HCT116 (cell line): ENCODE data around the gene GNG12. TPM values are rescaled to one million over a fixed set of nuclear protein-coding genes. Genes with fewer than 3 reads are reported as not detected.

Source experiments
- ATAC-seq: fragments of 200-7000 bp; cut with Tn5 transposase; 2 replicates; pipeline ENCODE4 v1.9.1; 2020; ENCODE audit warnings: mild to moderate bottlenecking, moderate library complexity
- BruUV-seq: library from RNA; stranded (reverse); fragments of 400-500 nt; replicated peaks from 2 replicates; lab custom pipeline; 2021; lab: Mats Ljungman, UMichigan
- CTCF ChIA-PET: fragments of 300-600 bp; sonication (Branson Sonifier 250); formaldehyde crosslinking; loops from one replicate; lab custom pipeline; 2021; ENCODE audit warnings: antibody characterized with exemption; lab: Charles Lee
- POLR2A ChIA-PET: fragments of 300-600, 350-600 bp; sonication (Branson Sonifier 250); formaldehyde crosslinking; loops from one replicate; lab custom pipeline; 2021; ENCODE audit warnings: antibody characterized with exemption; lab: Charles Lee
- RAD21 ChIA-PET, 2 experiments: fragments of 300-600 bp; sonication (Branson Sonifier 250); formaldehyde crosslinking; loops; one replicate each; lab custom pipeline; 2023; ENCODE audit warnings: low total read pairs in 2 of 2; ENCODE audit not compliant: uncharacterized antibody in 2 of 2, unreplicated experiment in 2 of 2, low non-redundant PET in 1 of 2; lab: Charles Lee
- DNase-seq: peaks from one replicate; pipeline ENCODE4 v3.0.0-alpha.2; 2010; ENCODE audit warnings: low read depth, low spot score
- H2AFZ ChIP-seq: fragments of 200-600 bp; shearing (Covaris generic), sonication (generic); 2 replicates; pipeline ENCODE4 v1.6.1; 2017; ENCODE audit warnings: low read depth, mixed run types, mixed read lengths, antibody characterized with exemption, low read length; ENCODE audit not compliant: poor library complexity, severe bottlenecking
- H3K27ac ChIP-seq: 2 replicates; pipeline ENCODE4 v1.5.1; 2012; ENCODE audit warnings: low read depth, low read length
- H3K27me3 ChIP-seq: fragments of 200-600 bp; sonication (generic); 2 replicates; pipeline ENCODE4 v1.6.1; 2016; ENCODE audit warnings: mixed run types, low read length, mixed read lengths; ENCODE audit not compliant: insufficient read depth
- H3K36me3 ChIP-seq, 2 experiments: fragments of 200-500 bp in 1 of 2; fragments of 200-600 bp in 1 of 2; sonication (Bioruptor generic) in 1 of 2; sonication (generic) in 1 of 2; 2 replicates each; pipeline versions ENCODE4 v1.5.1 to v1.6.1; 2014 to 2016; ENCODE audit warnings: low read length in 2 of 2, inconsistent platforms in 1 of 2, mixed read lengths in 1 of 2, mixed run types in 1 of 2; ENCODE audit not compliant: insufficient read depth in 2 of 2, control insufficient read depth in 1 of 2
- H3K4me1 ChIP-seq, 2 experiments: fragments of 200-600 bp in 1 of 2; sonication (generic) in 1 of 2; 2 replicates each; pipeline versions ENCODE4 v1.5.1 to v1.6.1; 2012 to 2017; ENCODE audit warnings: low read length in 2 of 2, inconsistent platforms in 1 of 2, mild to moderate bottlenecking in 1 of 2, mixed read lengths in 1 of 2, mixed run types in 1 of 2, moderate library complexity in 1 of 2; ENCODE audit not compliant: insufficient read depth in 2 of 2, control insufficient read depth in 1 of 2
- H3K4me2 ChIP-seq: fragments of 200-600 bp; sonication (generic); 2 replicates; pipeline ENCODE4 v1.6.1; 2017; ENCODE audit warnings: mixed run types, low read length, mixed read lengths
- H3K4me3 ChIP-seq, 2 experiments: fragments of 200-600 bp in 1 of 2; sonication (generic) in 1 of 2; replicated peaks in 1 of 2; 2 replicates each; pipeline ENCODE4 v1.5.1; 2011 to 2016; ENCODE audit warnings: low read length in 2 of 2, control low read depth in 1 of 2, low read depth in 1 of 2, mild to moderate bottlenecking in 1 of 2, mixed read lengths in 1 of 2, mixed run types in 1 of 2
- H3K79me2 ChIP-seq: fragments of 200-600 bp; sonication (generic); 2 replicates; pipeline ENCODE4 v1.6.1; 2017; ENCODE audit warnings: mild to moderate bottlenecking, mixed run types, low read length, moderate library complexity, mixed read lengths; ENCODE audit not compliant: insufficient read depth
- H3K9ac ChIP-seq: fragments of 200-600 bp; sonication (generic); 2 replicates; pipeline ENCODE4 v1.6.1; 2016; ENCODE audit warnings: low read length, mixed read lengths
- H3K9me2 ChIP-seq: fragments of 200-600 bp; sonication (generic), shearing (Covaris generic); 2 replicates; pipeline ENCODE4 v1.6.1; 2017; ENCODE audit warnings: mixed run types, mild to moderate bottlenecking, moderate library complexity; ENCODE audit not compliant: insufficient read depth
- H3K9me3 ChIP-seq, 2 experiments: fragments of 200-500 bp in 1 of 2; fragments of 200-600 bp in 1 of 2; sonication (Bioruptor generic) in 1 of 2; sonication (generic) in 1 of 2; 2 replicates each; pipeline ENCODE4 v1.6.1; 2014 to 2017; ENCODE audit warnings: low read length in 2 of 2, mixed read lengths in 2 of 2, inconsistent platforms in 1 of 2, low read depth in 1 of 2, mild to moderate bottlenecking in 1 of 2, mixed run types in 1 of 2, moderate library complexity in 1 of 2; ENCODE audit not compliant: control insufficient read depth in 1 of 2, insufficient read depth in 1 of 2
- H4K20me1 ChIP-seq: fragments of 200-600 bp; sonication (generic), shearing (Covaris generic); 2 replicates; pipeline ENCODE4 v1.6.1; 2017; ENCODE audit warnings: mixed run types, mild to moderate bottlenecking, moderate library complexity; ENCODE audit not compliant: insufficient read depth
- CBX3 ChIP-seq: IDR thresholded peaks from 2 replicates; pipeline ENCODE4 v1.6.1; 2012; ENCODE audit warnings: low read depth
- FOSL1 ChIP-seq: IDR thresholded peaks from 2 replicates; pipeline ENCODE4 v1.6.1; 2012; ENCODE audit warnings: low read depth
- POLR2AphosphoS5 ChIP-seq: IDR thresholded peaks from 2 replicates; pipeline ENCODE4 v1.6.1; 2011; ENCODE audit warnings: mild to moderate bottlenecking, low read depth, low read length, moderate library complexity
- SRF ChIP-seq: IDR thresholded peaks from 2 replicates; pipeline ENCODE4 v1.6.1; 2012; ENCODE audit warnings: low read depth
- YY1 ChIP-seq: IDR thresholded peaks from 2 replicates; pipeline ENCODE4 v1.6.1; 2011; ENCODE audit warnings: low read length, low read depth, moderate library complexity, mild to moderate bottlenecking; ENCODE audit not compliant: insufficient replicate concordance; ENCODE audit errors: extremely low read depth
- ZNF274 ChIP-seq: fragments of 200-500 bp; sonication (Bioruptor generic); IDR thresholded peaks from 2 replicates; pipeline ENCODE4 v1.6.1; 2014; ENCODE audit warnings: mild to moderate bottlenecking, low read depth, low read length, inconsistent platforms
- intact Hi-C: fragments of 100-400 bp; cut with micrococcal nuclease; formaldehyde crosslinking; loops from 2 replicates; pipeline ENCODE4 v1.10.0; 2022
- total RNA-seq: library from RNA; stranded (reverse); gene quantifications from one replicate; pipeline ENCODE4 v1.2.1, GENCODE V29; 2021; ENCODE audit not compliant: unreplicated experiment
- TF ChIP-seq, protein P1 (sequence below): IDR thresholded peaks from 2 replicates; pipeline ENCODE4 v1.6.1; 2012

The GNG12 gene
- total RNA-seq, 1 experiment from 2014 or later: 49.6 TPM

DNA sequence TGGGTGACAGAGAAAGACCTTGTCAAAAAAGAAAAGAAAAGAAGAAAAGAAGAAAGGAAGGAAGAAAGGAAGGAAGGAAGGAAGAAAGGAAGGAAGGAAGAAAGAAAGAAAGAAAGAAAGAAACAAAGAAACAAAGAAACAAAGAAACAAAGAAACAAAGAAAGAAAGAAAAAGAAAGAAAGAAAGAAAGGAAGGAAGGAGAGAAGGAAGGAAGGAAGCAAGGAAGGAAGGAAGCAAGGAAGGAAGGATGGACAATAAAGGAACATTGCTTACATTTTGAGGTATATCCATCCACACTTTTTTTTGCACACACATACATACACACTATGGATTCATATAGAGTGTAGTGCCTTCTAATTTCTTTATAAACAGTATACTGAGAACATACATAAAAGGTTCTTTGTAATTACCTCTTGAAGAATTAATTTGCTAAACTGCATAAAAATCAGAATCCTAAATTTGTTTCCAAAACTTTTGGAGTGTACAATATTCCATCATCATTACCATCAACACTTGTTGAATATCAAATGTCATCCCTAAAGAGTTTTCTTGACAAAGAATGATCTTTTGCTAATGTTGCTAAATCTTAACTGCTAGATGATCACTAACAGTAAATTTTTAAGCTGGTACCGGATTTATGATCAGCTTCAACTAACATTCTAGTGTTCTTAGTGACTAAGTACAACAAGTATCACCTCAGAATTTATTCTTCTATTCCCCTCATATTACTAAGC is 159.6 kb downstream of the GNG12 start:
- Histone ChIP-seq H3K4me1 (peaks cover 0 to 3% of the 10 kb centered on the region in 2 experiments; a peak in 1 of 4 replicates), H3K9ac (no peak overlapping the region), H3K36me3 (no peaks in the 10 kb centered on the region), H3K9me2 (no peaks in the 10 kb centered on the region), H3K4me3 (no peak overlapping the region), H3K27ac (no peak overlapping the region), H4K20me1 (no peaks in the 10 kb centered on the region), H3K27me3 (no peaks in the 10 kb centered on the region), H3K79me2 (no peaks in the 10 kb centered on the region), H2AFZ (no peak overlapping the region), H3K9me3 (no peaks in the 10 kb centered on the region), H3K4me2 (no peak overlapping the region)
- TF ChIP-seq YY1: no peak
- intact Hi-C loops: no loop called here
- ChIA-PET POLR2A (interaction anchor here (0.8 kb wide), 1 partner anchor 11 kb away, joined by 7 read pairs; the partner anchor contains the start of gene GADD45A), RAD21 (no interaction called here), CTCF (interaction anchor here (1.9 kb wide), 1 partner anchor 11 kb away, joined by 10 read pairs; the partner anchor contains the start of gene GADD45A)
- BruUV-seq: no TSS peak
- DNase-seq (no peak), ATAC-seq (no peak)

DNA sequence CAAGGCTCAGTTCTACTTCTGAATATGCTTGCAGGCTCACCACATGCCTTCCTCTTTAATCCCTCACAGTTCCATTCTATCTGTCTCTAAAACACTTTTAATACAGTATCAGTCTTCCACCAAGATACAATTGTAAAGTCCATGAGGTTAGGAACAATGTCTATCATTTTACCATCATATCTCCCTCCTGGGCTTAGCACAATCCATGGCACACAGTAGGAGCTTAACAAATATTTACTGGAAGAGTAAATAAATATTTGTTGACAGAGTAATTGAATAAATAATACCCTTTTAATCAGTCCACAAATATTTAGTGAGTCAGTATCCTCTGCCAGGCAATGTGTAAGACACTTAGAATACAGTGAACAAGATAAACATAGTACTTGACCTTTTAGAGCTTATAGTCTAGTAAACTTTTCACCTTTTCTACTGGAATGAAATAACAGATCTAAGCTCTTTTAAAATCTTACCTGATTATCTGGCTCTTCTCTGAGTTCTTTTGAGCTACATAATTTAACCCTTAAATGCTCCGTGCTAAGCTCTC is 160.9 kb downstream of the GNG12 start:
- Histone ChIP-seq H3K9me2 (no peaks in the 10 kb centered on the region), H3K36me3 (no peaks in the 10 kb centered on the region), H3K27ac (no peak overlapping the region), H2AFZ (no peak overlapping the region), H3K4me1 (peaks cover 0 to 3% of the 10 kb centered on the region in 2 experiments; a peak in 1 of 4 replicates), H3K4me2 (no peak overlapping the region), H3K4me3 (no peak overlapping the region), H4K20me1 (no peaks in the 10 kb centered on the region), H3K79me2 (no peaks in the 10 kb centered on the region), H3K9ac (no peak overlapping the region), H3K9me3 (no peaks in the 10 kb centered on the region), H3K27me3 (no peaks in the 10 kb centered on the region)
- CTCF ChIA-PET: interaction anchor here (1.0 kb wide), 1 partner anchor 93 kb away, joined by 4 read pairs; no protein-coding TSS in a partner anchor
- DNase-seq: no peak
- TF ChIP-seq CBX3 (no peak), POLR2AphosphoS5 (no peak), SRF (no peak), FOSL1 (no peak), ZNF274 (no peak)
- TF ChIP-seq, protein P1, sequence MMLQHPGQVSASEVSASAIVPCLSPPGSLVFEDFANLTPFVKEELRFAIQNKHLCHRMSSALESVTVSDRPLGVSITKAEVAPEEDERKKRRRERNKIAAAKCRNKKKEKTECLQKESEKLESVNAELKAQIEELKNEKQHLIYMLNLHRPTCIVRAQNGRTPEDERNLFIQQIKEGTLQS: no peak
- no TSS peak for BruUV-seq
- intact Hi-C loops: no loop called here
- RAD21 ChIA-PET: no interaction called here
- POLR2A ChIA-PET: interaction anchor here (0.7 kb wide), 1 partner anchor 13 kb away, joined by 3 read pairs; the partner anchor contains the start of gene GADD45A
- no peak for ATAC-seq
